Measurements from ENCODE around the gene TENM4.
"Not testable (repeated sequence)": the region's sequence is repeated elsewhere in the genome, so short reads cannot be mapped to it uniquely, and the experiment has no call there.

The TENM4 gene

GRCh38 chr11:78886616-78887015 lies 554.2 kb downstream of the TENM4 start:
- TF ChIP-seq, protein P1, sequence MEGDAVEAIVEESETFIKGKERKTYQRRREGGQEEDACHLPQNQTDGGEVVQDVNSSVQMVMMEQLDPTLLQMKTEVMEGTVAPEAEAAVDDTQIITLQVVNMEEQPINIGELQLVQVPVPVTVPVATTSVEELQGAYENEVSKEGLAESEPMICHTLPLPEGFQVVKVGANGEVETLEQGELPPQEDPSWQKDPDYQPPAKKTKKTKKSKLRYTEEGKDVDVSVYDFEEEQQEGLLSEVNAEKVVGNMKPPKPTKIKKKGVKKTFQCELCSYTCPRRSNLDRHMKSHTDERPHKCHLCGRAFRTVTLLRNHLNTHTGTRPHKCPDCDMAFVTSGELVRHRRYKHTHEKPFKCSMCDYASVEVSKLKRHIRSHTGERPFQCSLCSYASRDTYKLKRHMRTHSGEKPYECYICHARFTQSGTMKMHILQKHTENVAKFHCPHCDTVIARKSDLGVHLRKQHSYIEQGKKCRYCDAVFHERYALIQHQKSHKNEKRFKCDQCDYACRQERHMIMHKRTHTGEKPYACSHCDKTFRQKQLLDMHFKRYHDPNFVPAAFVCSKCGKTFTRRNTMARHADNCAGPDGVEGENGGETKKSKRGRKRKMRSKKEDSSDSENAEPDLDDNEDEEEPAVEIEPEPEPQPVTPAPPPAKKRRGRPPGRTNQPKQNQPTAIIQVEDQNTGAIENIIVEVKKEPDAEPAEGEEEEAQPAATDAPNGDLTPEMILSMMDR (conservative IDR thresholded peaks at IDR 0.05; ENCODE audit: low read depth, low read length) = no peak
- H3K4me3 ChIP-seq (ENCODE audit: low read depth, low read length) = no peak overlapping the region
- peak; percentile 64 for DNase-seq (ENCODE audit: low read depth)

DNA sequence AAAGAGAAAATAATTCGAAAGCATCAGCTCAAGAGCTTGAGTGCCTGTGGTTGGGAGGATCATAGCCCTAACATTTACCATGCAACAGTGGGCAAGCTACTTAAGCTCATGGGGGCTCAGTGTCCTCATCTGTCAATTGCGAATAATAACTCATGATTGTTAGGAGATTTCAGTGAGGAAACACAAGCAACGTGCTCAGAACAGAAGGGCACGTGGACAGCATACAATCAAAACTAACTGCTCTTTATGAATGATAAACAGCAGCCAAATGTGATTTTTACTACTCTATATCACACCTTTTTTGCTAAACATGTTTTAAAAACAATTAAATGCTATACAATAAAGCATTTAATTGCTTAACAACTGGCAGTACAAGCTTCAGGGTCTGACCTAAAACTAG lies 556.1 kb downstream of the TENM4 start:
- no peak for DNase-seq (ENCODE audit: low read depth)
- H3K4me3 ChIP-seq (ENCODE audit: low read depth, low read length) = no peak overlapping the region
- TF ChIP-seq, protein P1 (conservative IDR thresholded peaks at IDR 0.05; ENCODE audit: low read depth, low read length) = no peak

DNA sequence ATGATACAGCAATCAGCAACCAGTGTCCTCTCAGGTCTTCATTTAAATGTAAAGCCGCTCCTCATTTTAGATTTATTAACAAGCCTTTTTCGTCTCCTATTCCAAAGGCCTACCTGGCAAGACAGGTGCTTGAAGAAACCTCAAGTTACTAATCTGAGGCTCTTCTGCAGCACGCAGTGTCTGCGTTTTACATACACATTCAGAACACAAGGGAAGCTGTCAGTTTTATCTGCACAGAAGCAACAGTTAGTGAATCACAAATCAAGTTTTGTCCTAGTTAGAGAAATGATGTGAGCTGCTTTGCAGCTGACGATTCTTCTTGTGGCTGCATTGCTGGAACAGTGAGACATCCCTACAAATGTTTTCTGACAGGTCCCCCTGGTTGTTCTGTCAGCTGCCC lies 557.3 kb downstream of the TENM4 start:
- DNase-seq (ENCODE audit: low read depth) = no peak
- TF ChIP-seq, protein P1 (conservative IDR thresholded peaks at IDR 0.05; ENCODE audit: low read depth, low read length) = no peak
- H3K4me3 ChIP-seq (ENCODE audit: low read depth, low read length) = no peak overlapping the region

- DNase-seq (ENCODE audit: low read depth); H3K4me3 ChIP-seq (ENCODE audit: low read depth, low read length): not testable (repeated sequence)
Measured at GRCh38 chr11:78879094-78879980, 561.5 kb downstream of the TENM4 start.

- TF ChIP-seq, protein P1 (conservative IDR thresholded peaks at IDR 0.05; ENCODE audit: low read depth, low read length) = no peak
- DNase-seq (ENCODE audit: low read depth) = no peak
- H3K4me3 ChIP-seq (ENCODE audit: low read depth, low read length) = no peak overlapping the region
Measured at GRCh38 chr11:78878631-78879030, 562.2 kb downstream of the TENM4 start.

DNA sequence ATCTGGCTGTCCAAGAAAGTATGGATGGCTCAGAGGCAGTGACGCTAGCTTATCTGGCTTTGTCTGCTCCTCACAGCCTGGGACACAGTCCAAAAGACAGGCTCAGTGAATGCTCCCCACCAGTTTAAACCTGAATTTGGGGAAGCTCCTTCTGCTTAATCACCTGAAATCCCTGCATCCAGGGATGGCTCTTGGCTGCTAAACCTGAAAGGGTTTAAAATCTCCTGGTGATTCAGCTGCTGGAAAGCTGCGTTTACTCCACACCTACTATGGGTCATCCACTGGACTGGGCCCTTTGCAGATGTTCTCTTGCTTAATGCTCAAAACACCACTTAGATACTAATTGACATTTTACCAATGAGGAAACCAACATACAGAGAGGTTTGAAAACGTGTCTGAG lies 564.2 kb downstream of the TENM4 start:
- no peak for DNase-seq (ENCODE audit: low read depth)
- TF ChIP-seq, protein P1 (conservative IDR thresholded peaks at IDR 0.05; ENCODE audit: low read depth, low read length) = no peak
- H3K4me3 ChIP-seq (ENCODE audit: low read depth, low read length) = no peak overlapping the region

DNA sequence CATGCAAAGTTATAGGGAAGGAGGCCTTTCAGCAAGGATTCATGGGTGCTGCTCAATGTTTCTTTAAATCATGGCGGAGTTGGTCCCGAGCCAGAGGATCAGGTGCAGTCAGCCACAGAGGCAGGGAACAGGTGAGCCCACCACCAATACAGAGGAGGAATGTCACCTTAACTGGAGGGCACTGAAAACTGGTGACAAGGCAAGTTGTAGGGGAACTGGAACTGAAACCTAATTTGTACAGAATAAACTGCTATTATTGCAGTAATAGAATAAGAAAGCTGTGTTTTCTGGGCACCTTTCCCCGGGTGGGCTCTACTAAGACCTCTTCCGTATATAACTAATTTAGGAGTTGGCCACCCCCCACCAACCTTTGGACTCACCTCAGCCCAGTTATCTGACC lies 570.2 kb downstream of the TENM4 start:
- no peak overlapping the region for H3K4me3 ChIP-seq (ENCODE audit: low read depth, low read length)
- DNase-seq (ENCODE audit: low read depth) = no peak
- TF ChIP-seq, protein P1 (conservative IDR thresholded peaks at IDR 0.05; ENCODE audit: low read depth, low read length) = no peak

Measured in choroid plexus epithelial cell (primary cell).